NCI-H146 treated with DMSO at 0.1 percent for 48 hours (cell line): Measurements from ENCODE around the gene GRM7.

Experiments used
- DNase-seq: peaks from one replicate; lab custom pipeline; 2025; ENCODE audit not compliant: unreplicated experiment; lab: John Stamatoyannopoulos, UW

The GRM7 gene

DNA sequence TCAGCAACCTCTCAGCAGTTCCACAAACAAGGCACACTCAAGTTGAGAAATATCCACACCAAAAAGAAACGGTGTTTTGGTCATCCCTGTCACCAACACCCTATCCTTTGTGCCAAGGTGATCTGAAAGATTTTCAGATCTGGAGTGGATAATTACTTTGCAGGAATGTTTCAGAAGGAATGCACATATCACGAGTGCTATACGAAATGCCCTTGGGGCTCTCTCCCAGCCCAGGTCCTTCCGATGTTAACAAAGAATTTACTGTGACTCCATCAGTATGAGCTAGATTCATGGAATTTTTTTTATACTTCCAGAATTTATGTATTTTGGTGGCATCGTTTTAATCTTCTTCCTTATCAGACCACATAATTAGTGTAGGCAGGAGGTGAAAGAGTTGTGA, 105.0 kb downstream of the GRM7 start:
- DNase-seq: no peak

DNA sequence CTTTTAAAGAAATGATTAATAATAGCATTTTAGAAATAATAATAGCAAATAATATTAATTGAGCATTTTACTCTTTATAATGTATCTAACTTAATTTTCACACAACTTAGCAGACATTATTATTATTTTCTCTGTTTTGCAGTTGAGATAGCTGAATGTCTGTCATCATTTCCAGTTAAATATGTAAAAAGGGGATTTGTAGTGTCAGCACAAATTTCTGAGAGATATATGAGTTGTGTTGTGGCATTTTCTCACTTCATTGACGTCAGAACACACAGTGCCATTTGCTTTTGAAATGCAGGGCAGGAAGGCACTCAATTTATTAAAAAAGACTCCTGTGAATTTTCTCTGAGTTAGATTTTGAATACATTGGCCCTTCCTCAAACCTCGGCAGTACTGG, 111.0 kb downstream of the GRM7 start:
- no peak for DNase-seq

DNA sequence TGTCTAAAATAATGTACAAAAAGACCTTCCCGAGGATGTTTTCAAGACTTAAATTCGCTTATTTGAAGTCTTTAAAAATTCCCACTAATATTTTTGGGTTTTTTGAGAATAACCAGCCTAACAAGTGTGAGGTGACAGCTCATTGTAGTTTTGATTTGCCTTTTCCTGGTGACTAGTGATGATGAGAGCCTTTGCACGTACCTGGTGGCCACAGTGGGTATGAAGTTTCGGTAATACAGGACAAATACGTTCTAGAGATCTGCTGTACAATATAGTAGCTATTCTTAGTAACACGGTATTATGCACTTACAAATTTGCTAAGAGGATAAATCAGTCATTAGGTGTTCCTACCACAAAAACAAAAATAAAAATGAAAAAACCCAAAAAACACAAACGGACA, 124.9 kb downstream of the GRM7 start:
- no peak for DNase-seq

DNA sequence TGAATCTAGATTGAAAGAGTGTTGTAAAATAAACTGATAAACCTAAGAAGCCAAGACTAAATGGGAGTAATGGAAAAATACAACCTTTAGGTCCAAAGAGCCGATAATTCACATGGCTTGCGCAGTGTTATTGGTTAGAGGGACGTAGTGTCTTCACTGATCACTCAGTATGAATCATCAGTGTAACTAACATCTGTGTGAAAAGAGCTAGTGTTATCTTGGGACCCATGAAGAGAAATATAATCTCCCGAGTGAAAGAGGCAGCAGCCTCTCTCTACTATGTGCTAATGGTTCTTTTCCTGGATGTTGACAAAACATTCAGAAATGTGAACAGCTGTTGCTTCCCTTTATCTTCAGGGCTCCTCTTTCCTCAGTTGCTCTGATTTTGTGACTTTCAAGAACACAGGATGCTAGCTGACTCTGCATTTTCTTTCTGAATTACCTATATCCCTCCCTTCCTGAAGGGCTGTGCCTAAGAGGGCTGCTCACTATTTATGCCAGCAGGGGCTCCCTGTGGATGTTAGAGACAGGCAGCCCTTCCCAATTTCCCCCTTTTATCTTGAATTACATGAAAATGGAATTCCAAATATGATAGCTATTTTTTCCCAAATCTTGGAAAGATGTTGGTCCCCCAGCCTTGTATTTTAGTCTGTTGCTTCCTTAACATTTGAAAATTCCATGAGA, 128.8 kb downstream of the GRM7 start:
- no peak for DNase-seq

DNA sequence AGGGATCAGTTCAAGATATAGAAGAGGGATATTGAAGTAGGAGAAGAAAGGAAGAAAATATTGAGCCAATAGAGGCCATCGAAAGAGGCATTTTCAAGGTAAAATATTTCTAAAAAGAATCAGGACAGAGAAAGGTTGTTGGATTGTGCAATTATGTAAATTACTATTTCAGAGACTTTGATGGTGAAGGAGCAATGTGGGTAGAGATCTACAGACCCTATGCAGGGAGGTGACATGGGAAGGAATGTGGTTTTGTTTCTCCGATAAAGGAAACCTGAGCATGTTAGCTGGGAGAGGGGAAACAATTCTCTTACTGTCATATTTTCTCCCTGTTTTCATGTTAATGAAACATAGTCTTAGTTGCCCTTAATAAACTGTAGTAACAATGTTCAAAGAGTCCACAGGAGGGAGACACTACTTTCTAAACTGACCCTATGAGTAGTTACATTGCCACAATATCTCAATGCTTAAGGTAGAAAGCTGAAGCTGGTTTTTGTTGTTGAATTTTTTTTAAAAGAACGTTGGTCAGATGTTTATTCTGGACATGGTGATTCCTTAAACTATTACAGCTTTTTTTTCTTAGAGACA, 133.3 kb downstream of the GRM7 start:
- no peak for DNase-seq

DNA sequence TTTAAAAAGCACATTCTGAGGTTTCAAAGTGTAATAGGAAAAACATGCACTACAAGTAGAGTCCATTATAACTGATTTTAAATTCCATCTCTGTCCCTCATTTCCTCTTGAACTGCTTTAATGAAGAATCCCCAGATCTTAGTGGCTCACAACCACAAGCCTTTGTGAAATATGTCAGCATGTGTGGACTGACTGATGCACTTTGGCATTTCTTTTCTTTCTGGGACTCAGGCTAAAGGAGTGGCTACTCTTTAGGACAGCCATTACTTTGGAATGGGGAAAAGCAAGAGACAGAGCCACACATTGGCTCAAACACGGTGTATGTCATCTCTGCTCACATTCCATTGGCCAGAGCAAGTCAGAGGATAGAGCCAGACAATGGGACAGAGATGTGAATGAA, 139.6 kb downstream of the GRM7 start:
- DNase-seq: no peak

DNA sequence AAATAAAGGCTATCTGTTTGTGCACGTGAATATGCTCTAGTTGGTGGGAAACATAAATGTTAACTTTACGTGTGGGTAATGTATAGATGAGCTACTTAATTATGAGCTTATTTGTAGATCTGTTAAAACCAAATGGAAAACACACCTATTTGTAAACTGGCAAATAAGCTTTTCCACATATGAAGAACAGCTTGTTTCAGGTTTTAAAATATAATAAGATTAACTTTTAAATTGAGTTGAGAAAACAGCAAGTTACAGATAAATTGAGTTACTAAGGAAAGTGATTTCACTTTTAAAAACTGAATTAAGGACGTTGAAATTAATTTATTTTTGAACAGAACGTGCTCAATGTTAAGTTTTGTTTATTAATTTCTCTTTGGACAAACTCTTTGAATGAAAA, 140.5 kb downstream of the GRM7 start:
- DNase-seq: no peak

DNA sequence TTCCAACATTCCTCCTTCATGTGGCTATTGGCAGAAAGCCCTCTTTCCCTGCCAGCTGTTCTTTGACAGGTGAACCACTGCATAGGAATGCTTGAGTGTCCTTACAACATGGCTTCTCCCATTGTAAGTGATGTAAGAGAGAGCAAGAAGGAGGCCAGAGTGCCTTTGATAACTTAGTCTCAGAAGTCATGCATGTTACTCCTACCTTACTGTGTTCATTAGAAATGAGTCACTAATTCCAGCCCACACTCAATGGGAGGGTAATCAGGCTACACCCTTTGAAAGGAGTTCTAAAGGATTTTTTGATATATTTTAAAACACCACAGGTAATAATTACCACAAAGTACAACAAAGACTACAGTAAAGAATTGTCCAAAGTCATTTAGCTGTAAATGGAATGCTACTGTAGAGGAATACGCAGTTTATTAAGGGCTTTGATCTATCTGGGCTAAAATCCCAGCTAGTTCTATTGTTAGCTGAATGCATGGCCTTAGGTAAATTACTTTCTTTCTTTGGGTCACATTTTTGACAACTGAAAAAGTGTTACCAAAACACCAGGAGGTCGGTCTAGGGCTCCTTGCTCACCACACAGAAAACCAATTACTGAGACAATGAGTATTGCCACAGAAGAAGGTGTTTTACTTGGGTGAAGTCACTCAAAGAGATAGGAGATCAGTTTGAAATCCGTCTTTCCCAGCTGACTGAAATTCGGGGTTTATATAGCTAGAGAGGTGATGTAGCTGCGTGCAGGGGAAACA, 154.9 kb downstream of the GRM7 start:
- no peak for DNase-seq

DNA sequence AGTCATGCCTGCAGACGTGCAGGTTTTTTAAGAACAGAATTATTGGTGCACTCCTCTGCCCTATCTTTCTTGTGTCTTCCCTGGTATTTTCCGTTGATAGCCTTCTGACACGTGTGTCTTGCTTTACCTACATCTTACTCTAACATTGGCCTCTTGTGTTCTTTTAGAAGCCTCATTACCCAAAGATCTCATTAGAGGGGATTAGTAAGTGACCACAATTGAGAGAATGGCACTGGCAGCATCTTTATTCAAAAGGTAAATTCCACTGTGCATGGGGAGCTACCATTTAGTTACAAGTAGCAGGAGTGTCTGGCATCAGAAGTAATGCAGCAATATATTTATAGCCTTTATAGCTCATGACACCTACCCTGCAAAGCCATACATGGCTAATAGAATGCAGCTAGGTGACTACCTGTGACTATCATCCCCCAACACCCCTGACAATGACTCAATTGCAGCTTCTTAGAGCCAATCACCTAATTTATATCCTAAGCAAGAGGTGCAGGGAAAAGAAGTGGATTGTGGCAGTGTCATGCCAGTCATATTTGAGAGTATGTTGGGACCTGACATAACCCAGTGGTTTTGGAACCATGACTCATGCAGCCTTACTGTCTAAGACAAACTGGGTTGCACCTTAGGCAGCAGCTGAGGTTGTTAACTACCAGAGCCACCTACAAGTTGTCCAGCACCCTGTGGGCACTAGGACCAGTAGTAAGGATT, 164.8 kb downstream of the GRM7 start:
- DNase-seq: no peak

DNA sequence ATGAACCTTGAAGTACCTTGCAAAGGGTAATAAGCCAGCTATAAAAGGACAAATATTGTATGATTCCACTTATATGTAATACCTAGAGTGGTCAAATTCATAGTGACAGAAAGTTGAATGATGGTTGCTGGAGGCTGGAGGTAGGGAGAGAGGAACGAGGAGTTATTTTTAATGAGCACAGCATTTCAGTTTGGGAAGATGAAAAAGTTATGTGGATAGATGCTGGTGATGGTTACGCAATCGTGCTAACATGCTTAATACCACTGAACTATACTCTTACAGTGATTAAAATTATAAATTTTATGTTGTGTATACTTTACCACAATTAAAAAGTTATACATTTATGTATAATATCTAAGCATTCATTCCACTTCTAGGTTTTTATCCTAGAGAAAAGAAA, 168.6 kb downstream of the GRM7 start:
- DNase-seq: no peak

DNA sequence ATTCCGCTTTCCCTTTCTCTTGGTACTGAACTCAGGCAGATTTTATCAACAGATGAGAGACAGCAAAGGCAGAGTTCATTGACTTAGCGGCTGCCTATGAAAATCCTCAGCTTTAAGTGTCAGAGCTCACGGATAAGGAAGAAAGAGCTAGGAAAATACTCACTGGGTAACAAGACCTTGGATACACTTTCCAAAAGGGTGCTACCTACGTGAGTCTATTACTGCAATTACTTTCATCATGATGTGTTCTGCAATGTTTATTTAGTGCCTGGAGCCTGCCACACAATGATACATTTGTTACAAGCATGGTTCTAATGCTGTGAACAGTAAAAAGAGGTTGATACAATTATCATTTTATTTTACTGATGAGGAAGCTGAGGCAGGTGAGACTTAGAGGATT, 177.5 kb downstream of the GRM7 start:
- DNase-seq: no peak

DNA sequence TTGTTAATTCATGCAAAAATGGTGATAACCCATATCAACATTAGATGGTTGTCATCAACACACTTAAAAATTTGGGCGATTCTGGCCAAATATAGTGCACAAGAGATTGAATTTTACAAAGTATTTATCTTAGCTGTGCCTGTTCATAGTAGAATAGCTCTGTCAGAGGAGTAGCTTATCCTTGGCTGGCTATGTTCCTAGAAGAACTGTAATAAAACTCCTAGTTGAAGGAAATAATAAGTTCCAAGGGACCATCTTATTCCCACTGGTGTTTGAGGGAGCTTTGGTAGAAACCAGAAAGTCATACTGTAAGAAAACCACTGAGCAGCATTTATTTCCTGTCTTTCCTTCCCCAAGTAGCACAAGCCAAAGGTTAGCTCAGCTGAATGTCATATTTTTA, 201.8 kb downstream of the GRM7 start:
- DNase-seq: no peak

DNA sequence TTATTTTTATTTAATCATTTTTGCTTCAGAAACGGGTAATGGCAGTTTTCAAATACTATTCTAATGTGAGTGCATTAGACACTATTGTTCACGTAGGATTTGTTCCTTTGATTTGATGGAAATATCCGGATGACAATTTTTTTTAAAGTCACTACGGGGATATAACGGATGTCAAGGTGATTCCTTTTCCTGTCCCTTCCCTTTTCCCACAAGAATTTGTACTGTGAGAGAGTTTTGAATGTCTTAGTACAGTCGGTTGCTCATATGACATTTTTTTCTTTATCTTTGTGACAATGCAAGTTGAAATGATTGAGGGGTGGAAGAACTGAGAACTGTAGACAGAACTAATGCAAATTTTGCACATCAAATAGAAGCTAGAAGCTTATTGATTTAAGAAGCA, 209.5 kb downstream of the GRM7 start:
- no peak for DNase-seq

DNA sequence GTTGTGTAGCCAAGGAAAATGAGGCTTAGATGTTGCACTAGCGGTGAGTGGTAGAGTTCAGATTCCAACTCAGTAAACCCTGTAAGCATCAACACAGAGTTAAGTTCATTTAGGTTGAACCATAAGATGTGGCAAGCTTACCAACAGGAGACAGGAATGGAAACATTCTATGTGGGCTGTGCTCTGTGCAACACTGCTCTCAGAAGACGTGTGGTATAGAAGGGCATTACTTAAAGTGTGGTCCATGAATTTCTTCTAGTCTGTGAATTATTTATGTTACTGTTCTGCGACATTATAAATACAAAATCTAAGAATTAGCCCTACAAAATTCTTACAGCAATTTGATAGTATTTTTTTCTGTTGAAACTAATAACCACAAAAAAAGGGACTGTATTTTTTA, 213.3 kb downstream of the GRM7 start:
- no peak for DNase-seq

DNA sequence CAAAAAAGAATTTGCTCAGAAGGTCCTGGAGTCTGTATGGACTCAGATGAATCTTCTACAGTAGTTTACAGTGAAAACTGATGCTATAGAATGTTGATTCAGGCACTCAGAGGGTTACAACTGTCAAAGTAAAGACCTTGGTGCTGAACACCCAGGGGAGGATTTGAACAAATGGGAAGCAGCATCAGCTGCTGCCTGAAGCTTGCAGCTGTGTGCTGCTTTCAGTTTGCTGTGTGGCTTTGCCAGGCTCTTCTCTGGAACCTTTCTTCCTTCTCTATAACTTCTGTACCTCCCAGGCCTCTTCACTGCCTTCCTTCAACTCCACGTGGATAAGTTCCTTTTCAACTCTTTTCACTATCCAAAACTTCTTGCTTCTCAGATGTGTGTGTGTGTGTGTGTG, 214.2 kb downstream of the GRM7 start:
- DNase-seq: no peak

DNA sequence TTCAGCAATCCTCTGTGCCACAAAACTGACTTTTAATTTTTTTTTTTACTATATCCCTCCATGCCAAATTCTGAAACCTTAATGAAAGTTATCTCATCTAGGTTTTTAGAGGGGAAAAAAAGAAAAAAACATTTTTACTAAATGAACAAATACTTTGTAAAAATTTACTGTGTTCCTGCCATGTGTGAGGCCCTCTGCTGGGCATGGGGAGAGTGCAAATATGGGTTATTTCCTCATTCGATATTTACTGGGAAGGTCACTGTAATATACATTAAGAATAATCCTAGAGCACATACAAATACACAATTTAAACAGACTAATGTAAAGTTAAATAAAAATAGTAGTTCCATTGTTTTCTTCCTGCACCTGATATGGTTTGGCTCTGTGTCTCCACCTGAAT, 215.0 kb downstream of the GRM7 start:
- DNase-seq: no peak

DNA sequence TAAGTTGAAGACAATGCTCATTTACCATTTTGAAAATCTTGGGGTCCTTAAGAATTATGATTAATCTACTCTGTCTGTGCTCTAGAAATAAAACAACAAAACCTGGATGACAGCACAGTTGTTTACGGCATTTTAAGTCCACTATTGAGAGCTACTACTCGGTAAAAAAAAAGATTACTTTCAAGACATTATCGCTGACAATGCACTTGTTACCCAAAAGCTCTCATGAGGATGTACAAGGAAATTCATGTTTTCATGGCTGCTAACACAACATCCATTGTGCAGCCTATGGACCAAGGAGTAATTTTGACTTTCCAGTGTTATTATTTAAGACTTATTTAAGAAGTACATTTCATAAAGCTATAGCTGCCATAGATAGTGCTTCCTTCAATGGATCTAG, 221.3 kb downstream of the GRM7 start:
- no peak for DNase-seq

DNA sequence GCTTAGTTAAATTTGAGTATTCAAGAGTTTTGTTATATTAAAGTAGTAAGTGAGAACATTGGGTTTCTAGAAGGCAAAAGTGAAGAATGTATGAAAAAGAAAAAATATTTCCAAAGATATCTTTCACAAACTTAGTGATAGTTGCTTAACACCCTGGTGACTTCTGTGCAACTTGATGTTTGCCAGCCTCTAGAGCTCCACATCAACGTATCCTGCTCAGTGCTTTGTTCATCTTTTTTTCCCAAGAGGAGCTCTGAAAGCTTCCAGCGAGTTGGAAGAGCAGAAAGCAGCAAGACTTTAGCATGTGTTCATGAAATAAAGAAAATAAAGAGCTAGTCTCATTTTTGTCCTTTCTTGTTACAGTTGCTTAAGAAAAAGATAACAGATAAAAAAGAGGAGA, 225.5 kb downstream of the GRM7 start:
- no peak for DNase-seq

DNA sequence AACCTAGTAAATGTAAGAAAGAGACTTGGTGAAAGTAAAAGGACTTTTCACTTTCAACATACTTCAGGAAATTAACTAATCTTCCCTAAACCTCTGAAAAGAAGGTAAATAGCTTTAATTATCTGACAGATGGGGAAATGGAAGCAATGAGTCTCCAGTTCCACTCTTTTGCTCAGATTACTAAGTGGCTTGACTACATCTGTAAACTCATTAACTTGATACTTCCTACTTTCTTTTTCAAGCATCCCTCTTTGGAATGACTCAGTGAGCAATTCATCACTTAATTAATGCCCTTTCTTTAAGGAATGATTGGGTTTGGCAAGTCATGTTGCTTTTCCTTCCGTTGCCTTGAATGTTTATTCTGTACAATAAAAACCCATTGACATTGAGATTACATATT, 234.2 kb downstream of the GRM7 start:
- DNase-seq: no peak

DNA sequence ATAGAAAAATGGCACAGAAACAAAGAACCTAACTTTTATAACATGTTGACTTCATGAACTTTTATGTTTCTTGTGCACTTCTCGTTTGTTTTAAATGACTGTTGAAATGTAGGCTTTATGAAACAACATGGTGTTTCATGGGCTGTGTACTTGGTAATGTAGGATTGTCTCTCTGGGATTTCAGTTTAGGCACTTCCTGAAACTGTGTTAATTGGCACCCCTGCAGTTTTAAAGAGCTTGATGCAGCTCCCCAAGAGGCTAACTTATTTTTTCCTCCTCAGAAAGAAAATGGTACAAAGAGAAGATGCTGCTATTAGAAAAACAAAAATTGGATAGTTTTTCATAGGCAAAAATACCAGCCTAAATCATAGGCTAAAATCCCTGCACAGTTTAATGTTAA, 239.2 kb downstream of the GRM7 start:
- no peak for DNase-seq

DNA sequence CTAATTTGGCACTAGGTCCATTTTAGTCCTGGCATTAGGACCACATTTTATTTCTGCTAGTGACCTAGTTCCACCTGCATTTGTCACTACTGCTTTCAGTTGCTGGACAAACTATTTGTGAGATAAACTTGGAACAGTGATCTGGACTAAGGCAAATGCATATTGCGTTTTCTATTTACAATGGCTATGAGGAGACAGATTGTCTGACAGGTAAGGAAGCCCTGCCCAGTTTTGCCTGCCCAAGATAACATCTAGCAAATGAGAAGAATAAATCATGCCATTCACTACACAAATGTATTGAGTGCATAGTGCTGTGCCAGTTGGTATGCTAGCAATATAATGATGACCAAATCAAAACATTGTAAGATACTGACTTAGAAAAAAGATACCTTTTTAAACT, 245.7 kb downstream of the GRM7 start:
- DNase-seq: no peak

DNA sequence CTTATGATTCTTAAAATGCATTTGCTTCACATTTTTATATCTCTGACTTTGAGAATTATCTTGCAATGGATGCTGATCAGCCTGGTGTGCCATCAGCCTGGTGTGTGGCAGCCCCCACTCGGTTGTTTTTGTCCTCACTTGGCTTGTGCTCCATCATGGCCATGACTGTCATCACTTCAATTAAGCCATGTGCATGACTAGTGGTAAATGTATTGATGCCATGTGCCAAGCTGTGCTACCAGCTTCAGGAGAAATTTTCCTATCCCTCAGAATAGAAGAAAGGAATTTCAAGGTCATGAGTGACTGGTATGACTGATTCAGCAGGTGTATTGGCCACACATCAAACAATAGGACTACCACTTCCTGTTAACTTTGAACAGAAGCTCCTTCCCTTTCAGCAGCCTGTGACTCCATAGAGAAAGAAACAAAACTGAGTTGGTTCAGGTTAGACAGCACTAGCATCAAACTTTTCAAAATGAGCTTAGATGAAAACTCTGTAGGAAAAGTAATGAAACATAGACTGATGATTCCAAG, 251.7 kb downstream of the GRM7 start:
- DNase-seq: no peak
